HEK293T (cell line): ENCODE results near the gene ASPRV1.

Experiments used
- CTCF ChIA-PET: fragments of 350-600 bp; formaldehyde crosslinking; extraction: SDS; loops from one replicate; lab custom pipeline; 2021; ENCODE audit warnings: antibody characterized with exemption, inconsistent platforms; lab: Yijun Ruan, JAX
- POLR2A ChIA-PET: fragments of 350-600 bp; formaldehyde crosslinking; extraction: SDS; loops from one replicate; lab custom pipeline; 2020; ENCODE audit warnings: antibody characterized with exemption, inconsistent platforms; lab: Yijun Ruan, JAX
- DNase-seq: peaks from one replicate; pipeline ENCODE4 v3.0.0; 2012; ENCODE audit warnings: mixed read lengths; ENCODE audit errors: extremely low spot score
- ARNT ChIP-seq: fragments of 450-650 bp; IDR thresholded peaks from 2 replicates; pipeline ENCODE4 v1.6.1; 2017; ENCODE audit warnings: mild to moderate bottlenecking
- BHLHE40 ChIP-seq: fragments of 450-650 bp; IDR thresholded peaks from 2 replicates; pipeline ENCODE4 v1.6.1; 2016; ENCODE audit warnings: mild to moderate bottlenecking, moderate library complexity, borderline replicate concordance
- CTBP1 ChIP-seq: fragments of 450-650 bp; IDR thresholded peaks from 2 replicates; pipeline ENCODE4 v1.6.1; 2016; ENCODE audit warnings: borderline replicate concordance
- ELF4 ChIP-seq: fragments of 450-650 bp; IDR thresholded peaks from 2 replicates; pipeline ENCODE4 v1.6.1; 2017; ENCODE audit warnings: antibody characterized with exemption
- FOXA1 ChIP-seq: fragments of 450-650 bp; IDR thresholded peaks from 2 replicates; pipeline ENCODE4 v1.6.1; 2016; ENCODE audit warnings: mild to moderate bottlenecking
- FOXK2 ChIP-seq: fragments of 450-650 bp; IDR thresholded peaks from 2 replicates; pipeline ENCODE4 v1.6.1; 2016; ENCODE audit warnings: mild to moderate bottlenecking
- FOXM1 ChIP-seq: fragments of 450-650 bp; IDR thresholded peaks from 2 replicates; pipeline ENCODE4 v1.6.1; 2017; ENCODE audit warnings: mild to moderate bottlenecking, borderline replicate concordance
- HDGF ChIP-seq: fragments of 450-650 bp; IDR thresholded peaks from 2 replicates; pipeline ENCODE4 v1.6.1; 2017; ENCODE audit warnings: antibody characterized with exemption, borderline replicate concordance
- L3MBTL2 ChIP-seq: fragments of 450-650 bp; conservative IDR thresholded peaks from 2 replicates; pipeline ENCODE4 v1.6.1; 2016; ENCODE audit warnings: mild to moderate bottlenecking
- LEF1 ChIP-seq: fragments of 450-650 bp; IDR thresholded peaks from 2 replicates; pipeline ENCODE4 v1.6.1; 2017; ENCODE audit warnings: mild to moderate bottlenecking, borderline replicate concordance
- NFRKB ChIP-seq: fragments of 450-650 bp; IDR thresholded peaks from 2 replicates; pipeline ENCODE4 v1.6.1; 2016; ENCODE audit warnings: mild to moderate bottlenecking, moderate library complexity
- SP1 ChIP-seq: fragments of 450-650 bp; IDR thresholded peaks from 2 replicates; pipeline ENCODE4 v1.6.1; 2017
- SUZ12 ChIP-seq: fragments of 450-650 bp; IDR thresholded peaks from 2 replicates; pipeline ENCODE4 v1.6.1; 2016; ENCODE audit warnings: mild to moderate bottlenecking
- TARDBP ChIP-seq: fragments of 450-650 bp; IDR thresholded peaks from 2 replicates; pipeline ENCODE4 v1.6.1; 2016
- ZNF384 ChIP-seq: fragments of 450-650 bp; IDR thresholded peaks from 2 replicates; pipeline ENCODE4 v1.6.1; 2016
- TF ChIP-seq, protein P1 (sequence below): fragments of 450-650 bp; IDR thresholded peaks from 2 replicates; pipeline ENCODE4 v1.6.1; 2016

ASPRV1 gene

DNA sequence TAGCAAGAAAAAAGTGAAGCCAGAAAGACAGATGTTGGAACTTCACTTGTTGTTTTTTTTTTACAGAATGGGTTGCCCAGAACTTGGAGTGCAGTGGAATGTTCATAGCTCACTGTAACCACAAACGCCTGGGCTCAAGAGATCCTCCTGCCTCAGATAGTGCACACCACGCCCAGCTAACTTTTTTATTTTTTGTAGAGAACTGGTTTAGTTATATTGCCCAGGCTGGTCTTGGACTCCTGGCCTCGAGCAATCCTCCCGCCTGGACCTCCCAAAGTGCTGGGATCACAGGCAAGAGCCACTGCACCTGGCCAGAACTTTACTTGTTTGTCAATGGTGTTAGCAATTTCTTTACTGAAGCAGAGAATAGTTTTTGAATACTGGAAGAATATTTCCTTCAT, 11.9 kb upstream of the ASPRV1 start:
- POLR2A ChIA-PET, result no interaction called here
- DNase-seq, result no peak
- no peak for TF ChIP-seq LEF1
- TF ChIP-seq SUZ12, result no peak
- no peak for TF ChIP-seq ARNT
- CTCF ChIA-PET, result no interaction called here

DNA sequence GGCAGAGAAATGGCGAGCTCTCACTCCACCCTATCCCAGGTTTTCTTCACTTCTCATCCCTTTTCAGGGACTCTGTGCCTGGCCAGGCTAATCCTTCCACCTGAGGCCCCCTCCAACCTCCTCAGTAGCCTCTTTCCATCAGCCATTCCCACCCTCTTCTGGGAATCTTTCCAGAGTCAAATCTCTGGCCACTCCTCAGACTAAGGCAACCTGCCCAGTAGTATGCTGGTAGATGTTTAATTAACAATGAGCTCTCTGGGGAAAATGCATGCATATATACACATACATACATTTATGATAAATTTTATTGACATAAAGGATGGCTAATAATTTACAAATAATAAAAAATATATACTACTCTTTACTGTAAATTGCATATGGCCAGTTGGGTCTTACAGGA, 11.4 kb upstream of the ASPRV1 start:
- TF ChIP-seq ZNF384 (no peak), FOXA1 (no peak), HDGF (no peak), FOXK2 (no peak), NFRKB (no peak), LEF1 (no peak), CTBP1 (no peak), FOXM1 (no peak), BHLHE40 (no peak), ARNT (no peak), SP1 (no peak), L3MBTL2 (no peak)
- TF ChIP-seq, protein P1, sequence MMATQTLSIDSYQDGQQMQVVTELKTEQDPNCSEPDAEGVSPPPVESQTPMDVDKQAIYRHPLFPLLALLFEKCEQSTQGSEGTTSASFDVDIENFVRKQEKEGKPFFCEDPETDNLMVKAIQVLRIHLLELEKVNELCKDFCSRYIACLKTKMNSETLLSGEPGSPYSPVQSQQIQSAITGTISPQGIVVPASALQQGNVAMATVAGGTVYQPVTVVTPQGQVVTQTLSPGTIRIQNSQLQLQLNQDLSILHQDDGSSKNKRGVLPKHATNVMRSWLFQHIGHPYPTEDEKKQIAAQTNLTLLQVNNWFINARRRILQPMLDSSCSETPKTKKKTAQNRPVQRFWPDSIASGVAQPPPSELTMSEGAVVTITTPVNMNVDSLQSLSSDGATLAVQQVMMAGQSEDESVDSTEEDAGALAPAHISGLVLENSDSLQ, result no peak
- no peak for DNase-seq
- POLR2A ChIA-PET, result no interaction called here
- CTCF ChIA-PET, result no interaction called here

DNA sequence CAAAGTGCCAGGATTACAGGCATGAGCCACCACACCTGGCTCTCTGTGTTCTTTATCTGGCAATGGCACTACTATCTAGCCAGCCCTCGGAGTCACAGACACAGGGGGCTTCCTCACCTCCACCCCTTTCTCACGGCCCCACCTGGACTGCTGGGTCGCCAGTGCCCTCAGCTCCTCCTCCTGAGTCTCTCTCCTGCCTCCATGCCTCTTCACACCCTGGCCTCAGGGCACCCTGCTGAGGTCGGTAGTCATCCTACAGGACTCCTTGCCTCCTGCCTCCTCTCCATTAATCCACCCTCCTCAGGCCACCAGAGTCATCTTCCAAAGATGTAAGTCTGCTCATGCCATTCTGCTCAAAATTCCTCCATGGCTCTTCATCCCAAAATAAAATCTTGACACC, 8.6 kb upstream of the ASPRV1 start:
- CTCF ChIA-PET, result no interaction called here
- POLR2A ChIA-PET, result no interaction called here
- TF ChIP-seq ARNT (no peak), ELF4 (no peak), L3MBTL2 (no peak)
- TF ChIP-seq, protein P1, result no peak
- no peak for DNase-seq

DNA sequence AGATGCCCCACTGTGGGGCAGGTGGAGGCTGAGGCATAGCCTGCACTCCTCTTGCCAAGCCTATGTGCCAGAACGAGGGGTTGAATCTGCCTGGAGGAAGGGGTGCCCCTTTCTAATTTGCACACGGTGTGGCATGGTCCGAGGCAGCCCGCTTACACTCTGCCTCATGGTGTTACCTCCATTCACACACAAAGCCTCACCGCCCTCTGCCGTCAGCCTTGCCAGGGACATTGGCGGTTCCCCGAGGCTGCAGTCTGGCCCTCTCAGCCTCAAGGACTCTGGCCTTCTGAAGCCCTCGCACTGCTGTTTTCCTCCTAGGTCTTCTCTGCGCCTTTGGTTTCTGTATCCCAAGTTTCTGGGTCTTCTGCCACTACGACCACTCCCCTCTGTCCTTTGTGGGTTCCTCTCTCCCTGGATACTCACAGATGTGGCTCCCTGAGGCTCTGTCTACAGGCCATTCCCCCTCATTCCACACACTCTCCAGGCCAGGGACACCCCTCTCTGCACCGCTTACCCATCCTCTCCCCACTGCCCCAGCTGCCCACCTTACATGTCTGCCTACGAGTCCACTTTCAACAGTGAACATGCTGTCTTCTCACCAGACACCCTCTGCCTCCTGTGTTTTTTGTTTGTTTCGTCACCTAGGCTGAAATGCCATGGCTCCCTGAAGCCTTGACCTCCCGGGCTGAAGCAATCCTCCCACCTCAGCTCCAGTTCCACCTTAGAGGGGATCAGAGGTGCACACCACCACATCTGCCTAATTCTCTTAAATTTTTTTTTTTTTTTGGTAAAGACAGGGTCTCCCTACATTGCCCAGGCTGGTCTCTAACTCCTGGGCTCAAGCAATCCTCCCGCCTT, 7.9 kb upstream of the ASPRV1 start:
- DNase-seq, result no peak
- ChIA-PET CTCF (interaction anchor here (0.6 kb wide), 1 partner anchor 1015 kb away, joined by 4 read pairs; no protein-coding TSS in a partner anchor), POLR2A (interaction anchor here (0.6 kb wide), 2 partner anchors 15 to 225 kb away, joined by 3 to 4 read pairs; no protein-coding TSS in a partner anchor)
- no peak for TF ChIP-seq NFRKB

DNA sequence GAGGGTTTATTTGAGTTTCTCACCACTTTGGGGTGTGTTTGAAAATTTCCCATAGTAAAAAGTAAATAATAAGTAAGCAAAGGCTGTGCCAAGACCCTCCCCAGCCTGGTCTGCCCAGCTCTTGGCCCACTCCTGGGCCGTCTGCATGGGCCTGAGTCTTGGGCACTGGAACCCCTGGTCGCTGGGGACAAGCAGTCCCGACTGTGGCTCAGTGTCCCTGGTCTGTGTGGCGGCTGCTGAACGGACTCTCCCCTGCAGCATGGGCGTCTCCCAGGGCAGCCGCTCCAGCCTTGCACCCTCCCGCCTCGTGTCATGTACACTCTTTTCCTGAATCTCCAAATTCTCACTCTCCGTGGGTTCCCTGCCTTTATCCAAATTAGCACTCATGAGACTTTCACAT, 7.2 kb upstream of the ASPRV1 start:
- POLR2A ChIA-PET, result no interaction called here
- CTCF ChIA-PET, result no interaction called here
- TF ChIP-seq SP1 (no peak), TARDBP (no peak), SUZ12 (no peak), L3MBTL2 (no peak), NFRKB (no peak), FOXM1 (no peak), ZNF384 (no peak), CTBP1 (no peak)
- TF ChIP-seq, protein P1, result no peak
- no peak for DNase-seq

DNA sequence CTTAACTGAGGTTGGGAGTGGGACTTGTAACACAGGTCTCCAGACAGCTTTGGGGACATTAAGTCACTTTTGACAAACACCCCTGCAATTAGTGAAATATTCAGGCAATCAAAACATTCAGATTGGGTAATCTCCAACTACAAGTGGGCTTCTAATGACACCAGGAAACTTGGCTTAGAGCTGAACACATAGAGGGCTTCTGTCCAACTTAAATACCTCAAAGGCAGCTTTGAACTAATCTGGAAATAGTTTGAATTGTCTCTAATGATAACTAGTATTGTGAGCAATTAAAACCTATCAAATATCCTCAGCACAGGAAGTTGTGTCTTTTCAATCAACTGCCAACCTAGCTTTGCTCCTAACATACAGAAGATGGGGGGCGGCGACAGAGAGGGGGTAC, 5.1 kb upstream of the ASPRV1 start:
- DNase-seq, result no peak
- ChIA-PET CTCF (no interaction called here), POLR2A (no interaction called here)
- TF ChIP-seq LEF1, result no peak

DNA sequence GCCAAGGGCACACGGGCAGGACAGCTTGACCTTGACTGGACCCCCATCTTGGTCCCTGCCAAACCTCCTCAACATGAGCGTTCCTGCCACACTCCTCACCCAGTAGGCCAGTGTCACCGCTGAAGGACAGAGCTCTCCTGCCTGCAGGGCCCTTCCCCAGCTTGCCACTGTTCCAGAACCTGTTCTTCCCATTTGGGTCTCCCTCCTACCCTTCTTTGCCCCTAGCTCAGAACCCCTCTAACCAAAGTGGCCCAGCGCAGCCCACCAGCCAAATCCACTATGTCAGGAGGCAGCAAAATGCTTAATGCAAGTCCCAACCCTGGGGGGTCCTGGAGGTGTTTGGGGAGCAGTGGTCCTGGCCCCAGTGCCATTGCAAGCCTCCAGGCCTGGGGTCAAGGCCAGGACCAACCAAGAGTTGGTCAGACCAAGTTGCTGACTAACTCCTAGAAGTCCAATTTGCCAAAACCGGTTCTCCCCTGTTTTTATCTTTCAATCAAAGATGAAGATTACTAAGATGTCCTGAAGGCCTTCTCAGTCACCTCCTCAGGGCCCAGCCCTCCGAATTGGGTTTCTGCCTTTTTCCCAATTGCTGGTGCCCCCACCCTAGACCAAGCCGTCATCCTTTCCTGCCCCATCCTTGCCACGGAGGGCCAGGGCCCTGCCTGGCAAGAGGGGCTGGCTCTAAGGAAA, 4.5 kb upstream of the ASPRV1 start:
- POLR2A ChIA-PET, result no interaction called here

More for the DNA sequence above, 4.5 kb upstream of the ASPRV1 start:
- TF ChIP-seq CTBP1 (no peak), NFRKB (no peak), ZNF384 (no peak), FOXA1 (no peak), ELF4 (no peak), LEF1 (no peak), FOXM1 (no peak)
- TF ChIP-seq, protein P1, result no peak
- no peak for DNase-seq
- CTCF ChIA-PET, result no interaction called here
